Measurements from ENCODE around the gene PLXNA4.

GRCh38 chr7:132464740-132465139 is 111.5 kb downstream of the PLXNA4 start:
- TF ChIP-seq CTCF (IDR thresholded peaks at IDR 0.05; ENCODE audit: insufficient read depth, low read length, poor library complexity, severe bottlenecking) (no peak), EZH2phosphoT487 (conservative IDR thresholded peaks at IDR 0.05; ENCODE audit: low read length) (no peak)
